HepG2 (cell line): ENCODE data around the gene REEP2. TPM values are rescaled to one million over a fixed set of nuclear protein-coding genes. Genes with fewer than 3 reads are reported as not detected.

Source experiments
- AGO1 ChIP-seq: fragments of 200-400 bp; formaldehyde crosslinking; IDR thresholded peaks from 2 replicates; pipeline ENCODE4 v1.6.1; 2017; ENCODE audit warnings: mild to moderate bottlenecking, low read depth, low read length, moderate library complexity; ENCODE audit not compliant: poor library complexity, severe bottlenecking
- BCLAF1 ChIP-seq: fragments of 450-650 bp; IDR thresholded peaks from 2 replicates; pipeline ENCODE4 v1.6.1; 2017; ENCODE audit warnings: mild to moderate bottlenecking
- CHCHD3 ChIP-seq: sonication (generic); formaldehyde crosslinking; IDR thresholded peaks from 2 replicates; pipeline ENCODE4 v1.8.0; 2022; ENCODE audit warnings: mild to moderate bottlenecking, missing genetic modification reagents, moderate library complexity
- FOXJ3 ChIP-seq: sonication (generic); formaldehyde crosslinking; IDR thresholded peaks from 2 replicates; pipeline ENCODE4 v1.4.0; 2020; ENCODE audit warnings: missing genetic modification reagents, mild to moderate bottlenecking, borderline replicate concordance
- HOXA3 ChIP-seq: sonication (generic); formaldehyde crosslinking; IDR thresholded peaks from 2 replicates; pipeline ENCODE4 v1.5.0; 2020; ENCODE audit warnings: missing genetic modification reagents
- MXI1 ChIP-seq: IDR thresholded peaks from 3 replicates; pipeline ENCODE4 v1.6.1; 2012; ENCODE audit warnings: low read depth, low read length, inconsistent platforms, borderline replicate concordance
- NKX3-1 ChIP-seq: sonication (generic); formaldehyde crosslinking; IDR thresholded peaks from 2 replicates; pipeline ENCODE4 v1.5.0; 2020; ENCODE audit warnings: missing genetic modification reagents
- TAF1 ChIP-seq: sonication (generic); formaldehyde crosslinking; IDR thresholded peaks from 2 replicates; pipeline ENCODE4 v1.4.0; 2020; ENCODE audit warnings: missing genetic modification reagents
- TBX3 ChIP-seq: fragments of 450-650 bp; IDR thresholded peaks from 2 replicates; pipeline ENCODE4 v1.6.1; 2017; ENCODE audit warnings: antibody characterized with exemption, mild to moderate bottlenecking, inconsistent platforms, borderline replicate concordance
- THRA ChIP-seq: sonication (generic); formaldehyde crosslinking; IDR thresholded peaks from 2 replicates; pipeline ENCODE4 v1.4.0; 2020; ENCODE audit warnings: missing genetic modification reagents, borderline replicate concordance
- TSC22D2 ChIP-seq: sonication (generic); formaldehyde crosslinking; IDR thresholded peaks from 2 replicates; pipeline ENCODE4 v1.5.1; 2020; ENCODE audit warnings: missing genetic modification reagents, mild to moderate bottlenecking, borderline replicate concordance
- ZBTB3 ChIP-seq: sonication (generic); formaldehyde crosslinking; IDR thresholded peaks from 2 replicates; pipeline ENCODE4 v1.4.0; 2020; ENCODE audit warnings: low read depth, mild to moderate bottlenecking, moderate library complexity, missing genetic modification reagents, borderline replicate concordance
- ZBTB34 ChIP-seq: sonication (generic); formaldehyde crosslinking; IDR thresholded peaks from 2 replicates; pipeline ENCODE4 v1.8.0; 2022; ENCODE audit warnings: mild to moderate bottlenecking, missing genetic modification reagents
- ZBTB43 ChIP-seq: sonication (generic); formaldehyde crosslinking; conservative IDR thresholded peaks from 2 replicates; pipeline ENCODE4 v1.4.0; 2020; ENCODE audit warnings: missing genetic modification reagents
- ZFYVE20 ChIP-seq: sonication (generic); formaldehyde crosslinking; IDR thresholded peaks from 2 replicates; pipeline ENCODE4 v1.8.0; 2023; ENCODE audit warnings: low read depth, mild to moderate bottlenecking, moderate library complexity, missing genetic modification reagents, borderline replicate concordance
- ZNF703 ChIP-seq: sonication (generic); formaldehyde crosslinking; IDR thresholded peaks from 2 replicates; pipeline ENCODE4 v1.5.1; 2020; ENCODE audit warnings: missing genetic modification reagents, mild to moderate bottlenecking, moderate library complexity, borderline replicate concordance
- ZNF713 ChIP-seq: sonication (generic); formaldehyde crosslinking; IDR thresholded peaks from 2 replicates; pipeline ENCODE4 v1.4.0; 2020; ENCODE audit warnings: mild to moderate bottlenecking, missing genetic modification reagents
- polyA plus RNA-seq, 8 experiments: library from polyadenylated mRNA; depleted of rRNA in 3 of 8; stranded (reverse) in 7 of 8; unstranded in 1 of 8; fragments of >200 nt; fragmentation: Illumina TruSeq in 4 of 8; extraction: Trizol in 4 of 8; gene quantifications; 2 replicates each; pipeline versions ENCODE4 v1.2.1 to v1.2.3, GENCODE V29; 2011 to 2016; ENCODE audit warnings: low read depth in 4 of 8, missing spikeins in 1 of 8, mixed read lengths in 1 of 8; ENCODE audit not compliant: insufficient read depth in 1 of 8
- total RNA-seq, 5 experiments: library from RNA; depleted of rRNA; stranded (reverse); fragments of >200 nt; fragmentation: Illumina TruSeq; extraction: Trizol; gene quantifications; 2 replicates each; pipeline ENCODE4 v1.2.3, GENCODE V29; 2016; ENCODE audit warnings: low read depth in 1 of 5
- TF ChIP-seq, protein P1 (sequence below): sonication (generic); formaldehyde crosslinking; IDR thresholded peaks from 2 replicates; pipeline ENCODE4 v1.5.0; 2020; ENCODE audit warnings: missing genetic modification reagents
- TF ChIP-seq, protein P2 (sequence below): sonication (generic); formaldehyde crosslinking; IDR thresholded peaks from 2 replicates; pipeline ENCODE4 v1.8.0; 2022; ENCODE audit warnings: missing genetic modification reagents, mild to moderate bottlenecking, inconsistent platforms, borderline replicate concordance

The REEP2 gene
- total and polyA plus RNA-seq, 2 of the 13 experiments (the other 11 are each of a cell fraction or from before 2014, with no cell fraction given) = 5.3 to 7.8 TPM

GRCh38 chr5:138466125-138466899 lies 27.5 kb downstream of the REEP2 start (continued):
- peak; percentile 10; the same call in 1 of the 3 replicates for TF ChIP-seq MXI1
- no peak for TF ChIP-seq ZBTB3
- no peak for TF ChIP-seq TSC22D2
- TF ChIP-seq ZNF703 (CRISPR knock-in tag) = 0 out of 2 replicates have a peak, but pooled peaks have one; percentile 51
- TF ChIP-seq, protein P1, sequence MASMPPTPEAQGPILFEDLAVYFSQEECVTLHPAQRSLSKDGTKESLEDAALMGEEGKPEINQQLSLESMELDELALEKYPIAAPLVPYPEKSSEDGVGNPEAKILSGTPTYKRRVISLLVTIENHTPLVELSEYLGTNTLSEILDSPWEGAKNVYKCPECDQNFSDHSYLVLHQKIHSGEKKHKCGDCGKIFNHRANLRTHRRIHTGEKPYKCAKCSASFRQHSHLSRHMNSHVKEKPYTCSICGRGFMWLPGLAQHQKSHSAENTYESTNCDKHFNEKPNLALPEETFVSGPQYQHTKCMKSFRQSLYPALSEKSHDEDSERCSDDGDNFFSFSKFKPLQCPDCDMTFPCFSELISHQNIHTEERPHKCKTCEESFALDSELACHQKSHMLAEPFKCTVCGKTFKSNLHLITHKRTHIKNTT = no peak
- TF ChIP-seq ZNF713 (CRISPR knock-in tag) = no peak
- TF ChIP-seq TBX3 = no peak
- TF ChIP-seq FOXJ3 (CRISPR knock-in tag) = no peak
- TF ChIP-seq THRA = no peak
- TF ChIP-seq, protein P2, sequence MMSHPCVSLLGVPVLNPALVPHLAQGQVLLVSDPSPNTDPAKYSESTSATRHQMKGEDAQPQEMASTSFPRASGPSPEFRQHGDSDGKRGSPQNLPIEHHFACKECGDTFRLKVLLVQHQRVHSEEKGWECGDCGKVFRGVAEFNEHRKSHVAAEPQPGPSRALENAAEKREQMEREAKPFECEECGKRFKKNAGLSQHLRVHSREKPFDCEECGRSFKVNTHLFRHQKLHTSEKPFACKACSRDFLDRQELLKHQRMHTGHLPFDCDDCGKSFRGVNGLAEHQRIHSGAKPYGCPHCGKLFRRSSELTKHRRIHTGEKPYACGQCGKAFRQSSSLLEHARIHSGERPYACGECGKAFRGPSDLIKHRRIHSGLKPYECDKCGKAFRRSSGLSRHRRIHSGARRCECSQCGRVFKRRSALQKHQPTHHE (CRISPR knock-in tag) = no peak
- no peak for TF ChIP-seq BCLAF1
- TF ChIP-seq CHCHD3 (CRISPR knock-in tag) = no peak
- TF ChIP-seq ZBTB43 = no peak
- TF ChIP-seq AGO1 = no peak
- no peak for TF ChIP-seq ZBTB34
- no peak for TF ChIP-seq ZFYVE20
- TF ChIP-seq NKX3-1 (CRISPR knock-in tag) = no peak
- no peak for TF ChIP-seq HOXA3 (CRISPR knock-in tag)
- TF ChIP-seq TAF1 (CRISPR knock-in tag) = no peak; the same call in 1 of the 2 replicates
